ENCODE data around the gene UPK1B. TPM values are rescaled to one million over a fixed set of nuclear protein-coding genes. Genes with fewer than 3 reads are reported as not detected.

Gene UPK1B
- total RNA-seq, 4 donors from 2014 or later = not detected

- H3K4me1 ChIP-seq = no peaks in the 10 kb centered on the region
- no peak overlapping the region for H3K4me3 ChIP-seq (replicated peaks in 1 of 3)
- TF ChIP-seq CTCF (IDR thresholded peaks at IDR 0.05) (no peak), POLR2A (IDR thresholded peaks at IDR 0.05) (no peak)
- H3K27me3 ChIP-seq = no peaks in the 10 kb centered on the region
- H3K9me3 ChIP-seq = no peaks in the 10 kb centered on the region
- intact Hi-C loops (cut with DNase I) = no loop called here
- no peaks in the 10 kb centered on the region for H3K36me3 ChIP-seq
- no peak overlapping the region for H3K27ac ChIP-seq
- no peak for DNase-seq
Measured at GRCh38 chr3:119187266-119187665, 13.9 kb downstream of the UPK1B start.

- Histone ChIP-seq H3K27ac (no peak overlapping the region), H3K27me3 (no peaks in the 10 kb centered on the region), H3K4me3 (replicated peaks in 1 of 3) (no peak overlapping the region), H3K36me3 (no peaks in the 10 kb centered on the region), H3K4me1 (no peaks in the 10 kb centered on the region), H3K9me3 (no peaks in the 10 kb centered on the region)
- TF ChIP-seq CTCF (IDR thresholded peaks at IDR 0.05) (no peak), POLR2A (IDR thresholded peaks at IDR 0.05) (no peak)
- DNase-seq = no peak
- intact Hi-C loops (cut with DNase I) = no loop called here
- WGBS, 2 donors = 86 to 88% methylated on average over 1 of the region's 1 CpG
Measured at GRCh38 chr3:119191800-119192199, 18.4 kb downstream of the UPK1B start.

GRCh38 chr3:119194237-119195150 lies 21.1 kb downstream of the UPK1B start:
- intact Hi-C loops (cut with DNase I) = no loop called here
- no peaks in the 10 kb centered on the region for H3K27me3 ChIP-seq
- WGBS, 2 donors = 85 to 86% methylated on average over 7 of the region's 7 CpGs
- no peak overlapping the region for H3K4me3 ChIP-seq (replicated peaks in 1 of 3)
- DNase-seq = no peak
- no peak overlapping the region for H3K27ac ChIP-seq
- no peak for TF ChIP-seq CTCF (IDR thresholded peaks at IDR 0.05)
- no peak for TF ChIP-seq POLR2A (IDR thresholded peaks at IDR 0.05)
- H3K9me3 ChIP-seq = no peaks in the 10 kb centered on the region
- H3K36me3 ChIP-seq = no peaks in the 10 kb centered on the region
- no peaks in the 10 kb centered on the region for H3K4me1 ChIP-seq

- intact Hi-C loops (cut with DNase I) = no loop called here
- Histone ChIP-seq H3K27ac (no peak overlapping the region), H3K27me3 (no peaks in the 10 kb centered on the region), H3K36me3 (no peaks in the 10 kb centered on the region), H3K4me3 (replicated peaks in 1 of 3) (no peak overlapping the region), H3K4me1 (no peaks in the 10 kb centered on the region), H3K9me3 (no peaks in the 10 kb centered on the region)
- DNase-seq = no peak
- 83 to 88% methylated on average over 1 of the region's 1 CpG for WGBS, 2 donors
- no peak for TF ChIP-seq POLR2A (IDR thresholded peaks at IDR 0.05)
- TF ChIP-seq CTCF (IDR thresholded peaks at IDR 0.05) = no peak
Measured at GRCh38 chr3:119195151-119195476, 21.7 kb downstream of the UPK1B start.

GRCh38 chr3:119195911-119196310 lies 22.5 kb downstream of the UPK1B start:
- DNase-seq = no peak
- 87 to 98% methylated on average over 1 of the region's 1 CpG for WGBS, 2 donors
- Histone ChIP-seq H3K27me3 (no peaks in the 10 kb centered on the region), H3K9me3 (no peaks in the 10 kb centered on the region), H3K4me3 (replicated peaks in 1 of 3) (no peak overlapping the region), H3K36me3 (no peaks in the 10 kb centered on the region), H3K4me1 (no peaks in the 10 kb centered on the region), H3K27ac (no peak overlapping the region)
- TF ChIP-seq POLR2A (IDR thresholded peaks at IDR 0.05) (no peak), CTCF (IDR thresholded peaks at IDR 0.05) (no peak)
- intact Hi-C loops (cut with DNase I) = no loop called here
